GM21423 (cell line): Measurements from ENCODE around the gene LINGO1.

Source experiments
- ATAC-seq: cut with Tn5 transposase; IDR thresholded peaks from one replicate; pipeline ENCODE4 v1.9.1; 2021; ENCODE audit warnings: mild to moderate bottlenecking, moderate library complexity; ENCODE audit not compliant: unreplicated experiment

The LINGO1 gene

GRCh38 chr15:77617476-77618230, 15.1 kb downstream of the LINGO1 start:
- ATAC-seq = no peak

- ATAC-seq = no peak
Measured at GRCh38 chr15:77616072-77616471, 16.6 kb downstream of the LINGO1 start.

- ATAC-seq = no peak
Measured at GRCh38 chr15:77615472-77615871, 17.2 kb downstream of the LINGO1 start.

GRCh38 chr15:77614251-77614806, 18.4 kb downstream of the LINGO1 start:
- no peak for ATAC-seq

GRCh38 chr15:77613814-77614213, 18.9 kb downstream of the LINGO1 start:
- no peak for ATAC-seq

- no peak for ATAC-seq
Measured at GRCh38 chr15:77612958-77613601, 19.6 kb downstream of the LINGO1 start.

- no peak for ATAC-seq
Measured at GRCh38 chr15:77611767-77612166, 20.9 kb downstream of the LINGO1 start.

- ATAC-seq = no peak
Measured at GRCh38 chr15:77610731-77611130, 22.0 kb downstream of the LINGO1 start.

- ATAC-seq = no peak
Measured at GRCh38 chr15:77609558-77609957, 23.2 kb downstream of the LINGO1 start.

GRCh38 chr15:77608774-77609173, 23.9 kb downstream of the LINGO1 start:
- ATAC-seq = no peak

GRCh38 chr15:77607894-77608261, 24.8 kb downstream of the LINGO1 start:
- no peak for ATAC-seq

GRCh38 chr15:77607111-77607893, 25.4 kb downstream of the LINGO1 start:
- no peak for ATAC-seq

- ATAC-seq = no peak
Measured at GRCh38 chr15:77606142-77607034, 26.3 kb downstream of the LINGO1 start.

GRCh38 chr15:77605547-77605946, 27.2 kb downstream of the LINGO1 start:
- no peak for ATAC-seq

GRCh38 chr15:77604973-77605372, 27.7 kb downstream of the LINGO1 start:
- no peak for ATAC-seq

- no peak for ATAC-seq
Measured at GRCh38 chr15:77603611-77604336, 28.9 kb downstream of the LINGO1 start.

GRCh38 chr15:77602800-77603199, 29.9 kb downstream of the LINGO1 start:
- no peak for ATAC-seq

GRCh38 chr15:77599899-77600298, 32.8 kb downstream of the LINGO1 start:
- no peak for ATAC-seq

GRCh38 chr15:77599357-77599756, 33.4 kb downstream of the LINGO1 start:
- no peak for ATAC-seq

GRCh38 chr15:77598644-77599043, 34.1 kb downstream of the LINGO1 start:
- ATAC-seq = no peak
